Measurements from ENCODE around the gene C1orf116.

C1orf116 gene

DNA sequence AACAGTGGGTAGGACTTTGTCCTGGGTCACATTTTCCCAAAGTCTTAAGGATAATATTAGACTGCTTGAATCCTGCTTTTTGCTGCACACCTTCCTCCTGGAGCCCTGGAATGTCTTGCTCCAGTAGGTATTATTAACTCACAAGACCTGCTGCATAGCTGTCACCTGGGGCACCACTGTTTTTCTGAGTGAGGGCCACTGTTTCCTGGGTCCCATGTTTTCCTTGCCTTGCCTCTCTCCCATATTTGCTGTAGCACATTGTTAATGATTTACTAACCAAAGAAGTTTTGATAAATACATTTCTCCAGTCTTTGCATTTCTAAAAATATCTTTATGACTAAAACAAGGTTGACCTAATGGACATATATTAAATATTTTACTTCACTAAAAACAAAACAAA, 39.8 kb downstream of the C1orf116 start:
- no peak for TF ChIP-seq CTCF (IDR thresholded peaks at IDR 0.05)
- no peaks in the 10 kb centered on the region for H3K9me3 ChIP-seq
- no peaks in the 10 kb centered on the region for H3K4me1 ChIP-seq
- H3K36me3 ChIP-seq: no peaks in the 10 kb centered on the region
- no peak for DNase-seq
- peaks cover 0 to 9% of the 10 kb centered on the region in 2 donors for H3K27me3 ChIP-seq
- no peak overlapping the region for H3K4me3 ChIP-seq
- H3K27ac ChIP-seq: no peak overlapping the region
- intact Hi-C loops (cut with DNase I; ENCODE audit: low total_unique reads): no loop called here

DNA sequence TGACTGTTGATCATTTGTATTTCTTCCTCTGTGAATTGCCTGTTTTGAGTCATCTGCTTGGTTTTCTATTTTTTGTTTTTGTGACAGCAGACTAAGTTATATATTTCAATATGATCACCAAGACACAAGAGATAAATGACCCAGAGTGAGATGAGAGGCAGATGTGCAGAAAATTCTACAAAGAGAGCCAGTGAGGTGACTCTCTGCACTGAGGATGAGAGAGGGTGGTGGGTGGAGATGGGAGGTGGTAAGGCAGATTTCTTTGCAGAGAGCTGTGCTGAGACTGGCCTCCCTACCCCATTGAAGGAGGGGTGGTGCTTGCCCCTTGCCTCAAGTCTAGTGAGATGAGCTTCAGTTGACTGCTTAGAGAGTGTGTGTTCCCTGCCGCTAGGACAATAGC, 44.7 kb downstream of the C1orf116 start:
- H3K27me3 ChIP-seq: peaks cover 0 to 12% of the 10 kb centered on the region in 2 donors
- no peak for TF ChIP-seq CTCF (IDR thresholded peaks at IDR 0.05)
- no peaks in the 10 kb centered on the region for H3K36me3 ChIP-seq
- no peak for DNase-seq
- H3K4me3 ChIP-seq: no peak overlapping the region
- H3K4me1 ChIP-seq: no peaks in the 10 kb centered on the region
- H3K27ac ChIP-seq: no peak overlapping the region
- H3K9me3 ChIP-seq: no peaks in the 10 kb centered on the region
- intact Hi-C loops (cut with DNase I; ENCODE audit: low total_unique reads): no loop called here

DNA sequence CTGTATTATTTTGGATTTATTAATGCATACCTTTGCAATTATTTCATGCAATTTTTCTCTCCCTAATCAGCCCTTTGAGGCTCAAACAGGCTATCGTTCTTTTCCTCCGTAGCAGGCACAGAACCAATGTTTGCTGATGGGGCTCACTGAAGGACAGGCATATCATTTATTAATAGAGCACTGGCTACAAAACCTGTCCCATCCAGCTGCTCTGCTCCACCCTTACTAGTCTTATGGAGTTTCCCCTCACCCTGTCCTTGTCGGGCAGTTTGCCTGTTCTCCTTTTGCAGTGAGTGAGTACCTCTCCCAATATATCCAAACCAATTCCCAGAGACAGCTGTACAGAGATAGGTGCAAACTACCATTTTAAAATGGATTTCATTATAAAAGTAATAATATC, 45.7 kb downstream of the C1orf116 start:
- H3K4me1 ChIP-seq: no peaks in the 10 kb centered on the region
- H3K9me3 ChIP-seq: no peaks in the 10 kb centered on the region
- peaks cover 0 to 8% of the 10 kb centered on the region in 2 donors for H3K27me3 ChIP-seq
- intact Hi-C loops (cut with DNase I; ENCODE audit: low total_unique reads): no loop called here
- DNase-seq: no peak
- TF ChIP-seq CTCF (IDR thresholded peaks at IDR 0.05): no peak
- no peaks in the 10 kb centered on the region for H3K36me3 ChIP-seq
- no peak overlapping the region for H3K4me3 ChIP-seq
- H3K27ac ChIP-seq: no peak overlapping the region

DNA sequence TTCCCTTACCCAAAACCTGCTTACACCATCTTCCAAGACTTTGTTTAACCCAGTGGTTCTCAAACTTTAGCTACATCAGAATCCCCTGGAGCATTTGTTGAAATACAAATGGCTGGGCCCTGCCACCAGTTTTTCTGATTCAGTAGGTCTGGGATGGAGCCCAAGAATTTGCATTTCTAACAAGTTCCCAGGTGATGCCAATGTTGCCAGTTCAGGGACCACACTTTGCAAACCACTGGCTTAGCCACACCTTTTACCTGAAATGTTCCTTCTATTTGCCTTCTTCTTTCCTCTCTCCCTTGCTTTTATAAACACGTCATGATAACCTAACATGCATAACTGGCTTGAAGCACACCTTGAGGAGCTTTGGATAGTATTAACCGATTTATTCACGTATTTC, 46.2 kb downstream of the C1orf116 start:
- H3K4me3 ChIP-seq: no peak overlapping the region
- no peaks in the 10 kb centered on the region for H3K36me3 ChIP-seq
- intact Hi-C loops (cut with DNase I; ENCODE audit: low total_unique reads): no loop called here
- no peaks in the 10 kb centered on the region for H3K4me1 ChIP-seq
- no peak for DNase-seq
- no peaks in the 10 kb centered on the region for H3K9me3 ChIP-seq
- H3K27ac ChIP-seq: no peak overlapping the region
- no peak for TF ChIP-seq CTCF (IDR thresholded peaks at IDR 0.05)
- peaks cover 0 to 6% of the 10 kb centered on the region in 2 donors for H3K27me3 ChIP-seq

DNA sequence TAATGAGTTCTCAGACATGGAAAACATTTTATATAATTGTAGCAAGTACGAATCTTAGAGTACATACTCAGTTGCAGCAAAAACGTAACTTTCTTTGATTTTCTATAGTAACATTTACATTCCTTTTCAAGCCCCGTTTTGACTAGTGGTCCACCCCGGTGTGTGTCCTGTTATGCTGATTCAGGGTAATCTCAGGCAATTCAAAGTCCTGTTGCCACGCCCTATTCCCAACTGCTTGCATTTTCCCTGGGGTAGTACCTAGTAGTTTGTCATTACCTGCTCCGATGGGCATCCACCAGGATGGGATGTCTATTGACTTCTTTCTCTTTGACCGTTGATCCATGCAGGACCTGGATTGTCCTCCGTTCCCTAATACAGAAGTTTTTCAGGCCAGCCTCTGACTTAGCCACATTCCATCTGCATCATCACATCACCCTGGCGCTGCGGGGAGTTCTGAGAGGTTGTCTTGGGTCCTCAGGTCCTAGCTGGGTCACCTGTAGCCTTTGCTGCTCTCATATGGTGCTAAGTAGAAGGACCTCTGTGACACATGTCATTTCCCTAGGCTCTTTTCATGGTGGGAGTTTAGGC, 47.3 kb downstream of the C1orf116 start:
- intact Hi-C loops (cut with DNase I; ENCODE audit: low total_unique reads): no loop called here

More for the DNA sequence above, 47.3 kb downstream of the C1orf116 start:
- Histone ChIP-seq H3K4me3 (no peak overlapping the region), H3K4me1 (no peaks in the 10 kb centered on the region), H3K9me3 (no peaks in the 10 kb centered on the region), H3K27me3 (peaks cover 0 to 4% of the 10 kb centered on the region in 2 donors), H3K27ac (no peak overlapping the region), H3K36me3 (no peaks in the 10 kb centered on the region)
- no peak for DNase-seq
- TF ChIP-seq CTCF (IDR thresholded peaks at IDR 0.05): no peak
